Upper lobe of left lung (tissue), 4 donors: Measurements from ENCODE around the gene G2E3.

ENCODE experiments used
- CTCF ChIP-seq, 6 experiments: fragments of 450-650 bp in 4 of 6; fragments of 200-600 bp in 2 of 6; sonication (generic) in 2 of 6; IDR thresholded peaks; one replicate each; pipeline ENCODE4 v1.5.1; 2016 to 2019; ENCODE audit warnings: antibody characterized with exemption in 6 of 6
- POLR2A ChIP-seq, 4 donors: fragments of 450-650 bp; IDR thresholded peaks; one replicate each; pipeline ENCODE4 v1.5.1; 2016 to 2017; ENCODE audit warnings: antibody characterized with exemption in 4 of 4, mild to moderate bottlenecking in 2 of 4
- POLR2AphosphoS5 ChIP-seq, 2 donors: sonication (generic); formaldehyde crosslinking; IDR thresholded peaks; one replicate each; pipeline ENCODE4 v1.5.1; 2017; ENCODE audit warnings: antibody characterized with exemption in 2 of 2

GRCh38 chr14:30573966-30574365 lies 15.0 kb downstream of the G2E3 start:
- TF ChIP-seq POLR2AphosphoS5 (IDR thresholded peaks at IDR 0.05), result no peak
- TF ChIP-seq CTCF (IDR thresholded peaks at IDR 0.05), result no peak
- no peak for TF ChIP-seq POLR2A (IDR thresholded peaks at IDR 0.05)
